ENCODE results near the gene RRM1.

Gene RRM1

GRCh38 chr11:4060182-4060923 is 34.2 kb upstream of the RRM1 start:
- TF ChIP-seq EZH2 (IDR thresholded peaks at IDR 0.05) (no peak), POLR2AphosphoS5 (IDR thresholded peaks at IDR 0.05; ENCODE audit: borderline replicate concordance, low read depth, low read length) (no peak), FOXP2 (optimal IDR thresholded peaks at IDR 0.05; ENCODE audit: control extremely low read depth, extremely low read length, insufficient read depth) (no peak)
- no peaks in the 10 kb centered on the region for H3K9me3 ChIP-seq (ENCODE audit: low read depth, low read length)
- H3K36me3 ChIP-seq (ENCODE audit: insufficient read depth, low read length): no peaks in the 10 kb centered on the region
- no peak overlapping the region for H3K9ac ChIP-seq (ENCODE audit: insufficient read length)
- no peak overlapping the region for H3K4me3 ChIP-seq
- no peak overlapping the region for H3K27ac ChIP-seq
- no peak for DNase-seq (ENCODE audit: low read depth, low spot score)

- TF ChIP-seq EZH2 (IDR thresholded peaks at IDR 0.05): no peak
- no peak for TF ChIP-seq POLR2AphosphoS5 (IDR thresholded peaks at IDR 0.05; ENCODE audit: borderline replicate concordance, low read depth, low read length)
- TF ChIP-seq FOXP2 (optimal IDR thresholded peaks at IDR 0.05; ENCODE audit: control extremely low read depth, extremely low read length, insufficient read depth): no peak
- H3K4me3 ChIP-seq: no peak overlapping the region
- no peak for DNase-seq (ENCODE audit: low read depth, low spot score)
- H3K36me3 ChIP-seq (ENCODE audit: insufficient read depth, low read length): no peaks in the 10 kb centered on the region
- H3K9me3 ChIP-seq (ENCODE audit: low read depth, low read length): no peaks in the 10 kb centered on the region
- no peak overlapping the region for H3K9ac ChIP-seq (ENCODE audit: insufficient read length)
- H3K27ac ChIP-seq: no peak overlapping the region
Observed at GRCh38 chr11:4061700-4062099, 32.9 kb upstream of the RRM1 start.

GRCh38 chr11:4063348-4063747 is 31.3 kb upstream of the RRM1 start:
- Histone ChIP-seq H3K36me3 (ENCODE audit: insufficient read depth, low read length) (no peaks in the 10 kb centered on the region), H3K9ac (ENCODE audit: insufficient read length) (no peak overlapping the region), H3K9me3 (ENCODE audit: low read depth, low read length) (no peaks in the 10 kb centered on the region), H3K4me3 (no peak overlapping the region), H3K27ac (no peak overlapping the region)
- no peak for DNase-seq (ENCODE audit: low read depth, low spot score)
- TF ChIP-seq POLR2AphosphoS5 (IDR thresholded peaks at IDR 0.05; ENCODE audit: borderline replicate concordance, low read depth, low read length): no peak
- no peak for TF ChIP-seq EZH2 (IDR thresholded peaks at IDR 0.05)
- TF ChIP-seq FOXP2 (optimal IDR thresholded peaks at IDR 0.05; ENCODE audit: control extremely low read depth, extremely low read length, insufficient read depth): no peak

- TF ChIP-seq POLR2AphosphoS5 (IDR thresholded peaks at IDR 0.05; ENCODE audit: borderline replicate concordance, low read depth, low read length): no peak
- TF ChIP-seq FOXP2 (optimal IDR thresholded peaks at IDR 0.05; ENCODE audit: control extremely low read depth, extremely low read length, insufficient read depth): no peak
- no peak for TF ChIP-seq EZH2 (IDR thresholded peaks at IDR 0.05)
- DNase-seq (ENCODE audit: low read depth, low spot score): no peak
- H3K27ac ChIP-seq: no peak overlapping the region
- H3K9me3 ChIP-seq (ENCODE audit: low read depth, low read length): no peaks in the 10 kb centered on the region
- H3K4me3 ChIP-seq: no peak overlapping the region
- H3K9ac ChIP-seq (ENCODE audit: insufficient read length): no peak overlapping the region
- no peaks in the 10 kb centered on the region for H3K36me3 ChIP-seq (ENCODE audit: insufficient read depth, low read length)
Observed at GRCh38 chr11:4064278-4064955, 30.2 kb upstream of the RRM1 start.

GRCh38 chr11:4065086-4065485 is 29.5 kb upstream of the RRM1 start:
- DNase-seq (ENCODE audit: low read depth, low spot score): no peak
- TF ChIP-seq POLR2AphosphoS5 (IDR thresholded peaks at IDR 0.05; ENCODE audit: borderline replicate concordance, low read depth, low read length) (no peak), FOXP2 (optimal IDR thresholded peaks at IDR 0.05; ENCODE audit: control extremely low read depth, extremely low read length, insufficient read depth) (no peak), EZH2 (IDR thresholded peaks at IDR 0.05) (no peak)
- Histone ChIP-seq H3K27ac (no peak overlapping the region), H3K9me3 (ENCODE audit: low read depth, low read length) (no peaks in the 10 kb centered on the region), H3K9ac (ENCODE audit: insufficient read length) (no peak overlapping the region), H3K36me3 (ENCODE audit: insufficient read depth, low read length) (no peaks in the 10 kb centered on the region), H3K4me3 (no peak overlapping the region)

GRCh38 chr11:4065601-4066377 is 28.8 kb upstream of the RRM1 start:
- H3K9me3 ChIP-seq (ENCODE audit: low read depth, low read length): no peaks in the 10 kb centered on the region
- no peaks in the 10 kb centered on the region for H3K36me3 ChIP-seq (ENCODE audit: insufficient read depth, low read length)
- TF ChIP-seq POLR2AphosphoS5 (IDR thresholded peaks at IDR 0.05; ENCODE audit: borderline replicate concordance, low read depth, low read length): no peak
- no peak for TF ChIP-seq FOXP2 (optimal IDR thresholded peaks at IDR 0.05; ENCODE audit: control extremely low read depth, extremely low read length, insufficient read depth)
- no peak for TF ChIP-seq EZH2 (IDR thresholded peaks at IDR 0.05)
- no peak overlapping the region for H3K27ac ChIP-seq
- no peak overlapping the region for H3K9ac ChIP-seq (ENCODE audit: insufficient read length)
- H3K4me3 ChIP-seq: no peak overlapping the region
- DNase-seq (ENCODE audit: low read depth, low spot score): no peak

- no peak overlapping the region for H3K27ac ChIP-seq
- TF ChIP-seq POLR2AphosphoS5 (IDR thresholded peaks at IDR 0.05; ENCODE audit: borderline replicate concordance, low read depth, low read length) (no peak), EZH2 (IDR thresholded peaks at IDR 0.05) (no peak), FOXP2 (optimal IDR thresholded peaks at IDR 0.05; ENCODE audit: control extremely low read depth, extremely low read length, insufficient read depth) (no peak)
- no peaks in the 10 kb centered on the region for H3K9me3 ChIP-seq (ENCODE audit: low read depth, low read length)
- DNase-seq (ENCODE audit: low read depth, low spot score): no peak
- H3K36me3 ChIP-seq (ENCODE audit: insufficient read depth, low read length): no peaks in the 10 kb centered on the region
- no peak overlapping the region for H3K9ac ChIP-seq (ENCODE audit: insufficient read length)
- H3K4me3 ChIP-seq: no peak overlapping the region
Observed at GRCh38 chr11:4066910-4067309, 27.7 kb upstream of the RRM1 start.

- Histone ChIP-seq H3K27ac (no peak overlapping the region), H3K9me3 (ENCODE audit: low read depth, low read length) (no peaks in the 10 kb centered on the region), H3K36me3 (ENCODE audit: insufficient read depth, low read length) (no peaks in the 10 kb centered on the region), H3K9ac (ENCODE audit: insufficient read length) (no peak overlapping the region), H3K4me3 (no peak overlapping the region)
- TF ChIP-seq EZH2 (IDR thresholded peaks at IDR 0.05): no peak
- no peak for TF ChIP-seq FOXP2 (optimal IDR thresholded peaks at IDR 0.05; ENCODE audit: control extremely low read depth, extremely low read length, insufficient read depth)
- no peak for TF ChIP-seq POLR2AphosphoS5 (IDR thresholded peaks at IDR 0.05; ENCODE audit: borderline replicate concordance, low read depth, low read length)
- DNase-seq (ENCODE audit: low read depth, low spot score): no peak
Observed at GRCh38 chr11:4068962-4069361, 25.6 kb upstream of the RRM1 start.

Measured in SK-N-MC (cell line).